Smooth muscle cell (in vitro differentiated cells): Measurements from ENCODE around the gene POLR3A. TPM values are rescaled to one million over a fixed set of nuclear protein-coding genes. Genes with fewer than 3 reads are reported as not detected.

Experiments
- DNase-seq: peaks from one replicate; lab custom pipeline; 2025; ENCODE audit not compliant: unreplicated experiment; lab: John Stamatoyannopoulos, UW
- H2AFZ ChIP-seq: fragments of 200-600 bp; sonication (generic); 2 replicates; pipeline ENCODE4 v1.6.0; 2016; ENCODE audit warnings: antibody characterized with exemption, low read depth, mild to moderate bottlenecking
- H3F3A ChIP-seq: fragments of 200-600 bp; sonication (generic); 2 replicates; pipeline ENCODE4 v1.6.0; 2017; ENCODE audit warnings: antibody characterized with exemption, low read depth
- H3K27ac ChIP-seq: fragments of 200-600 bp; sonication (generic); 2 replicates; pipeline ENCODE4 v1.5.1; 2016; ENCODE audit warnings: low read depth, mild to moderate bottlenecking
- H3K27me3 ChIP-seq: fragments of 200-600 bp; sonication (generic); 2 replicates; pipeline ENCODE4 v1.6.1; 2016; ENCODE audit warnings: low read depth, mild to moderate bottlenecking
- H3K36me3 ChIP-seq: fragments of 200-600 bp; sonication (generic); 2 replicates; pipeline ENCODE4 v1.5.1; 2016; ENCODE audit warnings: low read depth
- H3K4me1 ChIP-seq: fragments of 200-600 bp; sonication (generic); 2 replicates; pipeline ENCODE4 v1.5.1; 2016; ENCODE audit warnings: low read depth
- H3K4me2 ChIP-seq: fragments of 200-600 bp; sonication (generic); 2 replicates; pipeline ENCODE4 v1.6.0; 2016; ENCODE audit warnings: mild to moderate bottlenecking
- H3K4me3 ChIP-seq: fragments of 200-600 bp; sonication (generic); 2 replicates; pipeline ENCODE4 v1.5.1; 2016; ENCODE audit warnings: mild to moderate bottlenecking
- H3K79me2 ChIP-seq: fragments of 200-600 bp; sonication (generic); 2 replicates; pipeline ENCODE4 v1.6.0; 2016; ENCODE audit warnings: low read depth, mild to moderate bottlenecking
- H3K9ac ChIP-seq: fragments of 200-600 bp; sonication (generic); 2 replicates; pipeline ENCODE4 v1.6.0; 2016; ENCODE audit warnings: low read depth
- H3K9me3 ChIP-seq: fragments of 200-600 bp; sonication (generic); replicated peaks from 2 replicates; pipeline ENCODE4 v1.5.1; 2016; ENCODE audit warnings: low read depth
- H4K20me1 ChIP-seq: fragments of 200-600 bp; sonication (generic); 2 replicates; pipeline ENCODE4 v1.6.0; 2016; ENCODE audit warnings: low read depth
- CTCF ChIP-seq: fragments of 200-600 bp; sonication (generic); IDR thresholded peaks from 2 replicates; pipeline ENCODE4 v1.5.1; 2017; ENCODE audit warnings: borderline replicate concordance, mild to moderate bottlenecking, antibody characterized with exemption; ENCODE audit not compliant: insufficient read depth, poor library complexity, severe bottlenecking
- WGBS: methylation state at CpG from one replicate; pipeline ENCODE4 v1.1.7; 2016; ENCODE audit warnings: low lambda C conversion rate; 5-methylcytosine and 5-hydroxymethylcytosine counted together
- polyA plus RNA-seq: library from polyadenylated mRNA; unstranded; fragments of >200 nt; fragmentation: Nextera tagmentation; extraction: Ambion mirVana; gene quantifications from 2 replicates; pipeline ENCODE4 v1.2.1, GENCODE V29; 2016
- total RNA-seq: library from RNA; depleted of rRNA; stranded (reverse); fragments of >200 nt; gene quantifications from 2 replicates; pipeline ENCODE4 v1.2.3, GENCODE V29; 2014

The POLR3A gene
- total and polyA plus RNA-seq, 2 experiments from 2014 or later, result 13.8 to 14.9 TPM

GRCh38 chr10:77983384-77984341 is 45.7 kb downstream of the POLR3A start:
- TF ChIP-seq CTCF, result no peak
- 42% methylated on average over 16 of the region's 16 CpGs for WGBS
- H3K36me3 ChIP-seq, result peaks cover 12% of the 10 kb centered on the region
- H3K4me1 ChIP-seq, result peaks cover 3% of the 10 kb centered on the region
- H3K4me3 ChIP-seq, result no peak overlapping the region
- peaks cover 17% of the 10 kb centered on the region for H3F3A ChIP-seq
- peak overlapping the region; percentile 65 for H3K4me2 ChIP-seq
- H4K20me1 ChIP-seq, result no peaks in the 10 kb centered on the region
- H3K27me3 ChIP-seq, result no peaks in the 10 kb centered on the region
- no peak overlapping the region for H3K9ac ChIP-seq
- DNase-seq, result no peak
- H3K27ac ChIP-seq, result peak overlapping the region; percentile 88
- no peak overlapping the region for H2AFZ ChIP-seq
- H3K9me3 ChIP-seq, result no peaks in the 10 kb centered on the region
- no peaks in the 10 kb centered on the region for H3K79me2 ChIP-seq

GRCh38 chr10:77981281-77981680 is 48.0 kb downstream of the POLR3A start:
- H3K27ac ChIP-seq, result no peak overlapping the region
- no peaks in the 10 kb centered on the region for H3K27me3 ChIP-seq
- no peak for DNase-seq
- no peaks in the 10 kb centered on the region for H3K79me2 ChIP-seq
- no peak overlapping the region for H2AFZ ChIP-seq
- peaks cover 12% of the 10 kb centered on the region for H3K36me3 ChIP-seq
- H3K4me2 ChIP-seq, result no peak overlapping the region
- H3K9ac ChIP-seq, result no peak overlapping the region
- TF ChIP-seq CTCF, result no peak
- H3K4me3 ChIP-seq, result no peak overlapping the region
- peaks cover 3% of the 10 kb centered on the region for H3K4me1 ChIP-seq
- no peaks in the 10 kb centered on the region for H4K20me1 ChIP-seq
- H3K9me3 ChIP-seq, result no peaks in the 10 kb centered on the region
- peaks cover 17% of the 10 kb centered on the region for H3F3A ChIP-seq
- WGBS, result over 99% methylated on average over 13 of the region's 13 CpGs

- Histone ChIP-seq H3K27me3 (no peaks in the 10 kb centered on the region), H3K4me2 (no peak overlapping the region), H3K9ac (no peak overlapping the region), H3K9me3 (no peaks in the 10 kb centered on the region), H3K79me2 (no peaks in the 10 kb centered on the region), H3K4me3 (no peak overlapping the region), H2AFZ (no peak overlapping the region), H3F3A (peaks cover 8% of the 10 kb centered on the region), H3K4me1 (peaks cover 3% of the 10 kb centered on the region), H3K27ac (no peak overlapping the region), H3K36me3 (peaks cover 12% of the 10 kb centered on the region), H4K20me1 (no peaks in the 10 kb centered on the region)
- no peak for DNase-seq
- no peak for TF ChIP-seq CTCF
- 95% methylated on average over 10 of the region's 10 CpGs for WGBS
Observed at GRCh38 chr10:77979221-77979620, 50.1 kb downstream of the POLR3A start.

GRCh38 chr10:77978360-77978759 is 51.0 kb downstream of the POLR3A start:
- H3K27me3 ChIP-seq, result no peaks in the 10 kb centered on the region
- no peak for TF ChIP-seq CTCF
- H3K4me3 ChIP-seq, result no peak overlapping the region
- no peak overlapping the region for H3K4me2 ChIP-seq
- H3K9ac ChIP-seq, result no peak overlapping the region
- H3K36me3 ChIP-seq, result peaks cover 12% of the 10 kb centered on the region
- 98% methylated on average over 4 of the region's 6 CpGs for WGBS
- H3K4me1 ChIP-seq, result no peaks in the 10 kb centered on the region
- H3K79me2 ChIP-seq, result no peaks in the 10 kb centered on the region
- no peaks in the 10 kb centered on the region for H3K9me3 ChIP-seq
- peaks cover under 1% of the 10 kb centered on the region for H3F3A ChIP-seq
- no peak for DNase-seq
- no peaks in the 10 kb centered on the region for H4K20me1 ChIP-seq
- H3K27ac ChIP-seq, result no peak overlapping the region
- H2AFZ ChIP-seq, result no peak overlapping the region
